Stimulated activated CD4-positive, alpha-beta T cell treated with anti-CD3 and anti-CD28 coated beads, TNF-alpha, amount 100 ng/mL, for 1 hour (primary cell): Measurements from ENCODE around the gene ODAM.
"Not testable (repeated sequence)": the region's sequence is repeated elsewhere in the genome, so short reads cannot be mapped to it uniquely, and the experiment has no call there.

ENCODE experiments used
- DNase-seq, 3 donors: peaks; one replicate each; pipeline ENCODE4 v3.0.0-alpha.2; 2020; ENCODE audit warnings: low read depth in 3 of 3, low spot score in 1 of 3

The ODAM gene

GRCh38 chr4:70195425-70195824 is at the start of gene ODAM:
ODAM (plus strand) TSS chr4:70195725; CDS start chr4:70196544, 819 bp downstream.
- DNase-seq = no peak

GRCh38 chr4:70151271-70151670 is 44.3 kb upstream of the ODAM start:
- no peak for DNase-seq

- no peak for DNase-seq
Measured at GRCh38 chr4:70152088-70152487, 43.4 kb upstream of the ODAM start.

GRCh38 chr4:70153937-70154336 is 41.6 kb upstream of the ODAM start, which contains the start of gene PRR27:
PRR27 (plus strand) TSS chr4:70154237; CDS start chr4:70154376, 139 bp downstream.
- no peak for DNase-seq

GRCh38 chr4:70158576-70158975 is 36.9 kb upstream of the ODAM start:
- DNase-seq = no peak

GRCh38 chr4:70177090-70177489 is 18.4 kb upstream of the ODAM start:
- no peak for DNase-seq

GRCh38 chr4:70178075-70178660 is 17.4 kb upstream of the ODAM start:
- no peak for DNase-seq

- no peak for DNase-seq
Measured at GRCh38 chr4:70179811-70180210, 15.7 kb upstream of the ODAM start.

- no peak for DNase-seq
Measured at GRCh38 chr4:70181864-70182263, 13.7 kb upstream of the ODAM start.

GRCh38 chr4:70182517-70183167 is 12.9 kb upstream of the ODAM start:
- no peak for DNase-seq

- no peak for DNase-seq
Measured at GRCh38 chr4:70183168-70183939, 12.2 kb upstream of the ODAM start.

GRCh38 chr4:70183940-70184246 is 11.6 kb upstream of the ODAM start:
- DNase-seq = no peak

- DNase-seq = no peak
Measured at GRCh38 chr4:70187216-70187615, 8.3 kb upstream of the ODAM start.

GRCh38 chr4:70190579-70190978 is 4.9 kb upstream of the ODAM start:
- no peak for DNase-seq

- no peak for DNase-seq
Measured at GRCh38 chr4:70191647-70192046, 3.9 kb upstream of the ODAM start.

GRCh38 chr4:70192895-70193294 is 2.6 kb upstream of the ODAM start:
- no peak for DNase-seq

GRCh38 chr4:70196857-70197256 is 1.3 kb downstream of the ODAM start:
- DNase-seq = no peak

- no peak for DNase-seq
Measured at GRCh38 chr4:70197842-70198241, 2.3 kb downstream of the ODAM start.

GRCh38 chr4:70203601-70204000 is 8.1 kb downstream of the ODAM start:
- DNase-seq = no peak

GRCh38 chr4:70212752-70213151 is 17.2 kb downstream of the ODAM start:
- not testable (repeated sequence) for DNase-seq

GRCh38 chr4:70216109-70216508 is 20.6 kb downstream of the ODAM start:
- not testable (repeated sequence) for DNase-seq

GRCh38 chr4:70216550-70216949 is 21.0 kb downstream of the ODAM start:
- not testable (repeated sequence) for DNase-seq
